HEK293 (cell line): ENCODE data around the gene PGC.

Experiments
- ATF2 ChIP-seq: fragments of 450-650 bp; formaldehyde crosslinking; IDR thresholded peaks from 2 replicates; pipeline ENCODE4 v1.5.1; 2016; ENCODE audit warnings: missing biosample characterization, missing genetic modification characterization, low read depth
- OVOL3 ChIP-seq: fragments of 450-650 bp; formaldehyde crosslinking; IDR thresholded peaks from 2 replicates; pipeline ENCODE4 v1.5.1; 2016; ENCODE audit warnings: missing biosample characterization, missing genetic modification characterization
- ZBTB48 ChIP-seq: fragments of 450-650 bp; formaldehyde crosslinking; IDR thresholded peaks from 2 replicates; pipeline ENCODE4 v1.5.1; 2016; ENCODE audit warnings: missing biosample characterization, missing genetic modification characterization
- ZNF112 ChIP-seq: fragments of 450-650 bp; formaldehyde crosslinking; IDR thresholded peaks from 2 replicates; pipeline ENCODE4 v1.5.0; 2017; ENCODE audit warnings: missing biosample characterization, missing genetic modification characterization
- ZNF114 ChIP-seq: fragments of 450-650 bp; formaldehyde crosslinking; IDR thresholded peaks from 2 replicates; pipeline ENCODE4 v1.5.0; 2017; ENCODE audit warnings: missing biosample characterization, missing genetic modification characterization
- ZNF155 ChIP-seq: fragments of 450-650 bp; formaldehyde crosslinking; IDR thresholded peaks from 2 replicates; pipeline ENCODE4 v1.5.1; 2016; ENCODE audit warnings: missing biosample characterization, missing genetic modification characterization
- ZNF19 ChIP-seq: fragments of 450-650 bp; formaldehyde crosslinking; IDR thresholded peaks from 2 replicates; pipeline ENCODE4; 2016; ENCODE audit warnings: missing biosample characterization, missing genetic modification characterization, low read depth
- ZNF24 ChIP-seq: fragments of 450-650 bp; formaldehyde crosslinking; IDR thresholded peaks from 2 replicates; pipeline ENCODE4 v1.5.1; 2016; ENCODE audit warnings: missing biosample characterization, missing genetic modification characterization
- ZNF610 ChIP-seq: fragments of 450-650 bp; formaldehyde crosslinking; IDR thresholded peaks from 2 replicates; pipeline ENCODE4 v1.5.1; 2016; ENCODE audit warnings: missing biosample characterization, missing genetic modification characterization, borderline replicate concordance
- TF ChIP-seq, protein P1 (sequence below): fragments of 450-650 bp; formaldehyde crosslinking; IDR thresholded peaks from 2 replicates; pipeline ENCODE4 v1.5.1; 2016; ENCODE audit warnings: missing biosample characterization, missing genetic modification characterization
- TF ChIP-seq, protein P2 (sequence below): fragments of 450-650 bp; formaldehyde crosslinking; IDR thresholded peaks from 2 replicates; pipeline ENCODE4 v1.5.1; 2016; ENCODE audit warnings: missing biosample characterization, missing genetic modification characterization
- TF ChIP-seq, protein P3 (sequence below): fragments of 450-650 bp; formaldehyde crosslinking; IDR thresholded peaks from 2 replicates; pipeline ENCODE4 v1.5.1; 2016; ENCODE audit warnings: missing biosample characterization, missing genetic modification characterization
- TF ChIP-seq, protein P4 (sequence below): fragments of 450-650 bp; formaldehyde crosslinking; IDR thresholded peaks from 2 replicates; pipeline ENCODE4 v1.5.1; 2016; ENCODE audit warnings: missing biosample characterization, missing genetic modification characterization
- TF ChIP-seq, protein P5 (sequence below): fragments of 450-650 bp; formaldehyde crosslinking; IDR thresholded peaks from 2 replicates; pipeline ENCODE4 v1.5.1; 2017; ENCODE audit warnings: missing biosample characterization, missing genetic modification characterization

GRCh38 chr6:41718828-41719227 is 28.4 kb downstream of the PGC start:
- TF ChIP-seq ZNF24 (tag by site-specific recombination) (no peak), ZBTB48 (tag by site-specific recombination) (no peak), OVOL3 (tag by site-specific recombination) (no peak), ZNF155 (tag by site-specific recombination) (no peak), ATF2 (tag by site-specific recombination) (no peak), ZNF19 (tag by site-specific recombination) (no peak), ZNF112 (tag by site-specific recombination) (no peak), ZNF610 (tag by site-specific recombination) (peak; percentile 100), ZNF114 (tag by site-specific recombination) (no peak)
- TF ChIP-seq, protein P1, sequence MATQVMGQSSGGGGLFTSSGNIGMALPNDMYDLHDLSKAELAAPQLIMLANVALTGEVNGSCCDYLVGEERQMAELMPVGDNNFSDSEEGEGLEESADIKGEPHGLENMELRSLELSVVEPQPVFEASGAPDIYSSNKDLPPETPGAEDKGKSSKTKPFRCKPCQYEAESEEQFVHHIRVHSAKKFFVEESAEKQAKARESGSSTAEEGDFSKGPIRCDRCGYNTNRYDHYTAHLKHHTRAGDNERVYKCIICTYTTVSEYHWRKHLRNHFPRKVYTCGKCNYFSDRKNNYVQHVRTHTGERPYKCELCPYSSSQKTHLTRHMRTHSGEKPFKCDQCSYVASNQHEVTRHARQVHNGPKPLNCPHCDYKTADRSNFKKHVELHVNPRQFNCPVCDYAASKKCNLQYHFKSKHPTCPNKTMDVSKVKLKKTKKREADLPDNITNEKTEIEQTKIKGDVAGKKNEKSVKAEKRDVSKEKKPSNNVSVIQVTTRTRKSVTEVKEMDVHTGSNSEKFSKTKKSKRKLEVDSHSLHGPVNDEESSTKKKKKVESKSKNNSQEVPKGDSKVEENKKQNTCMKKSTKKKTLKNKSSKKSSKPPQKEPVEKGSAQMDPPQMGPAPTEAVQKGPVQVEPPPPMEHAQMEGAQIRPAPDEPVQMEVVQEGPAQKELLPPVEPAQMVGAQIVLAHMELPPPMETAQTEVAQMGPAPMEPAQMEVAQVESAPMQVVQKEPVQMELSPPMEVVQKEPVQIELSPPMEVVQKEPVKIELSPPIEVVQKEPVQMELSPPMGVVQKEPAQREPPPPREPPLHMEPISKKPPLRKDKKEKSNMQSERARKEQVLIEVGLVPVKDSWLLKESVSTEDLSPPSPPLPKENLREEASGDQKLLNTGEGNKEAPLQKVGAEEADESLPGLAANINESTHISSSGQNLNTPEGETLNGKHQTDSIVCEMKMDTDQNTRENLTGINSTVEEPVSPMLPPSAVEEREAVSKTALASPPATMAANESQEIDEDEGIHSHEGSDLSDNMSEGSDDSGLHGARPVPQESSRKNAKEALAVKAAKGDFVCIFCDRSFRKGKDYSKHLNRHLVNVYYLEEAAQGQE (tag by site-specific recombination), result no peak
- TF ChIP-seq, protein P2, sequence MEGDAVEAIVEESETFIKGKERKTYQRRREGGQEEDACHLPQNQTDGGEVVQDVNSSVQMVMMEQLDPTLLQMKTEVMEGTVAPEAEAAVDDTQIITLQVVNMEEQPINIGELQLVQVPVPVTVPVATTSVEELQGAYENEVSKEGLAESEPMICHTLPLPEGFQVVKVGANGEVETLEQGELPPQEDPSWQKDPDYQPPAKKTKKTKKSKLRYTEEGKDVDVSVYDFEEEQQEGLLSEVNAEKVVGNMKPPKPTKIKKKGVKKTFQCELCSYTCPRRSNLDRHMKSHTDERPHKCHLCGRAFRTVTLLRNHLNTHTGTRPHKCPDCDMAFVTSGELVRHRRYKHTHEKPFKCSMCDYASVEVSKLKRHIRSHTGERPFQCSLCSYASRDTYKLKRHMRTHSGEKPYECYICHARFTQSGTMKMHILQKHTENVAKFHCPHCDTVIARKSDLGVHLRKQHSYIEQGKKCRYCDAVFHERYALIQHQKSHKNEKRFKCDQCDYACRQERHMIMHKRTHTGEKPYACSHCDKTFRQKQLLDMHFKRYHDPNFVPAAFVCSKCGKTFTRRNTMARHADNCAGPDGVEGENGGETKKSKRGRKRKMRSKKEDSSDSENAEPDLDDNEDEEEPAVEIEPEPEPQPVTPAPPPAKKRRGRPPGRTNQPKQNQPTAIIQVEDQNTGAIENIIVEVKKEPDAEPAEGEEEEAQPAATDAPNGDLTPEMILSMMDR (tag by site-specific recombination), result no peak
- TF ChIP-seq, protein P3, sequence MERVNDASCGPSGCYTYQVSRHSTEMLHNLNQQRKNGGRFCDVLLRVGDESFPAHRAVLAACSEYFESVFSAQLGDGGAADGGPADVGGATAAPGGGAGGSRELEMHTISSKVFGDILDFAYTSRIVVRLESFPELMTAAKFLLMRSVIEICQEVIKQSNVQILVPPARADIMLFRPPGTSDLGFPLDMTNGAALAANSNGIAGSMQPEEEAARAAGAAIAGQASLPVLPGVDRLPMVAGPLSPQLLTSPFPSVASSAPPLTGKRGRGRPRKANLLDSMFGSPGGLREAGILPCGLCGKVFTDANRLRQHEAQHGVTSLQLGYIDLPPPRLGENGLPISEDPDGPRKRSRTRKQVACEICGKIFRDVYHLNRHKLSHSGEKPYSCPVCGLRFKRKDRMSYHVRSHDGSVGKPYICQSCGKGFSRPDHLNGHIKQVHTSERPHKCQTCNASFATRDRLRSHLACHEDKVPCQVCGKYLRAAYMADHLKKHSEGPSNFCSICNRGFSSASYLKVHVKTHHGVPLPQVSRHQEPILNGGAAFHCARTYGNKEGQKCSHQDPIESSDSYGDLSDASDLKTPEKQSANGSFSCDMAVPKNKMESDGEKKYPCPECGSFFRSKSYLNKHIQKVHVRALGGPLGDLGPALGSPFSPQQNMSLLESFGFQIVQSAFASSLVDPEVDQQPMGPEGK (tag by site-specific recombination), result no peak
- TF ChIP-seq, protein P4, sequence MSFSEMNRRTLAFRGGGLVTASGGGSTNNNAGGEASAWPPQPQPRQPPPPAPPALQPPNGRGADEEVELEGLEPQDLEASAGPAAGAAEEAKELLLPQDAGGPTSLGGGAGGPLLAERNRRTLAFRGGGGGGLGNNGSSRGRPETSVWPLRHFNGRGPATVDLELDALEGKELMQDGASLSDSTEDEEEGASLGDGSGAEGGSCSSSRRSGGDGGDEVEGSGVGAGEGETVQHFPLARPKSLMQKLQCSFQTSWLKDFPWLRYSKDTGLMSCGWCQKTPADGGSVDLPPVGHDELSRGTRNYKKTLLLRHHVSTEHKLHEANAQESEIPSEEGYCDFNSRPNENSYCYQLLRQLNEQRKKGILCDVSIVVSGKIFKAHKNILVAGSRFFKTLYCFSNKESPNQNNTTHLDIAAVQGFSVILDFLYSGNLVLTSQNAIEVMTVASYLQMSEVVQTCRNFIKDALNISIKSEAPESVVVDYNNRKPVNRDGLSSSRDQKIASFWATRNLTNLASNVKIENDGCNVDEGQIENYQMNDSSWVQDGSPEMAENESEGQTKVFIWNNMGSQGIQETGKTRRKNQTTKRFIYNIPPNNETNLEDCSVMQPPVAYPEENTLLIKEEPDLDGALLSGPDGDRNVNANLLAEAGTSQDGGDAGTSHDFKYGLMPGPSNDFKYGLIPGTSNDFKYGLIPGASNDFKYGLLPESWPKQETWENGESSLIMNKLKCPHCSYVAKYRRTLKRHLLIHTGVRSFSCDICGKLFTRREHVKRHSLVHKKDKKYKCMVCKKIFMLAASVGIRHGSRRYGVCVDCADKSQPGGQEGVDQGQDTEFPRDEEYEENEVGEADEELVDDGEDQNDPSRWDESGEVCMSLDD (tag by site-specific recombination), result no peak
- TF ChIP-seq, protein P5, sequence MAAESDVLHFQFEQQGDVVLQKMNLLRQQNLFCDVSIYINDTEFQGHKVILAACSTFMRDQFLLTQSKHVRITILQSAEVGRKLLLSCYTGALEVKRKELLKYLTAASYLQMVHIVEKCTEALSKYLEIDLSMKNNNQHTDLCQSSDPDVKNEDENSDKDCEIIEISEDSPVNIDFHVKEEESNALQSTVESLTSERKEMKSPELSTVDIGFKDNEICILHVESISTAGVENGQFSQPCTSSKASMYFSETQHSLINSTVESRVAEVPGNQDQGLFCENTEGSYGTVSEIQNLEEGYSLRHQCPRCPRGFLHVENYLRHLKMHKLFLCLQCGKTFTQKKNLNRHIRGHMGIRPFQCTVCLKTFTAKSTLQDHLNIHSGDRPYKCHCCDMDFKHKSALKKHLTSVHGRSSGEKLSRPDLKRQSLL, result no peak
